GM19468 (cell line): Measurements from ENCODE around the gene CDKL5.

Experiments used
- ATAC-seq: cut with Tn5 transposase; IDR thresholded peaks from one replicate; pipeline ENCODE4 v1.9.1; 2021; ENCODE audit warnings: mild to moderate bottlenecking, moderate library complexity, moderate number of reproducible peaks; ENCODE audit not compliant: unreplicated experiment; ENCODE audit errors: extremely low read depth

CDKL5 gene

DNA sequence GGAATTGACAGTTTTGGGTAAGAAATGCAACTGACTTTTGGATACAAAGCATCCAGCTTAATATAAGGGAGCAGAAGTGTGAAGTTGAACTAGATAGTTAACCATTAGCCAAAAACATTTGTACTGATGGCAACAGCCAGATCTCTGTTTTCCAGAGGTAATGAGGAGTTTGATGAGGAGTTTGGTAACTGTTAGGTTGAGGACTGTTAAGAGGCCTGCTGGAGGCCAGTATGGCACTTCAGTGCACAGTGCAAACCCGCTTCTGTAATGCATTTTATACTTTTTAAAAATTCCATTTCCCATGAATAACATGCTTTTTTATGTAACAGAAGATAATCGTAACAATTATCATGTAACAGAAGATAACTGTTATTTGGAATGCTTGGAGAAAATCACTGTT is 30.0 kb downstream of the CDKL5 start:
- ATAC-seq, result no peak

DNA sequence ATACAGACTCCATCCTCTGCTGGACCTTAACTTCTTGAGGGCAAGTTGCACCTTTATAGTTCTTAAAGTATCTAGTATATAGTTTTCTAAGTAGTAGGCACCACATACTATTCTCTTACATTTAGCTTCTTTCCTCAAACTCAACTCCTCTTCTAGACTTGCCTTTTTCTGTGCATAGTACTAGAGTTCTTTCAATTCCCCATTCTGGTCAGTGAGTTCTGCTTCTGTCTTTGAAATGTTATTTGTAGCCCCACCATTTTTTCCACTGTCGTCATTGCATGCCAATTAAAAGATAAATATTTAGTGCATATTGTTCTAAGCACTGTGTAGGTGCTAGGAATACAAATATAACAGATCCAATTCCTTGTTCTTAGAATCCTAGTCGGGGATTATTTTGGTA is 31.6 kb downstream of the CDKL5 start:
- no peak for ATAC-seq

GRCh38 chrX:18461431-18461830 is 36.0 kb downstream of the CDKL5 start:
- ATAC-seq, result no peak

DNA sequence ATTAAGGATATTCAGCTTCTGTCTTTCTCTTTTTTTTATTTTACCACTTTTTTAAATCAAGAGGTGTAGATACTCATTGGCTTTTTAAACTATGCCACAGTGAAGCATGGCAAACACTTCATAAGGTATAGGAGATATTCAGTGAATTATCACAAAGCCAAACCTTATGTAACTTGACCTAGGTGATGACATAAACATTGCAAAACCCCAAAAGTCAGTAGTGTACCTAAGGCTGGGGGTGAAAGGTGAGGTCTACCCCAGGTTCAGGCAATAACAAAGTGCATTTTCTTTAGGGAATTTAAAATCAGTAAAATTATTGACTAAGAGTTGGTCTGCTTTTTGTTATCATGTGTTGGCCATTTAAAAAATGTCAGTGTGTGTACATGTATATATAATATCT is 39.1 kb downstream of the CDKL5 start:
- no peak for ATAC-seq

DNA sequence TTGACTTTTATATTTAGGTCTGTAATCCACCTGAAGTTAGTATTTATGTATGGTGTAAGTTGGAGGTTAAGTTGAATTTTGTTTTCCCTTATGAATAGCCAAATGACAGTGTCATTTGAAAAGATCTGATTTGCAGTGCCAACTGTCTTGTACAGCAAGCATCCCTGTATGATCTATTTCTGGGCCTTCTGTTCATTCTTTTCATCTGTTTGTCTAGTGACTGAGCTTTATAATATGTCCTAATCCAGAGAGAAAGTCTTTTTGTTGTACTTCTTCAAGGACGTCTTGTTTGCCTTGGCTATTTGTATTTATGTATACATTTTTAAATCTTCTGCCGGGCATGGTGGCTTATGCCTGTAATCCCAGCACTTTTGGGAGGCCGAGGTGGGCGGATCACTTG is 39.6 kb downstream of the CDKL5 start:
- no peak for ATAC-seq

GRCh38 chrX:18468599-18468998 is 43.2 kb downstream of the CDKL5 start:
- no peak for ATAC-seq

GRCh38 chrX:18471296-18471695 is 45.9 kb downstream of the CDKL5 start:
- no peak for ATAC-seq

DNA sequence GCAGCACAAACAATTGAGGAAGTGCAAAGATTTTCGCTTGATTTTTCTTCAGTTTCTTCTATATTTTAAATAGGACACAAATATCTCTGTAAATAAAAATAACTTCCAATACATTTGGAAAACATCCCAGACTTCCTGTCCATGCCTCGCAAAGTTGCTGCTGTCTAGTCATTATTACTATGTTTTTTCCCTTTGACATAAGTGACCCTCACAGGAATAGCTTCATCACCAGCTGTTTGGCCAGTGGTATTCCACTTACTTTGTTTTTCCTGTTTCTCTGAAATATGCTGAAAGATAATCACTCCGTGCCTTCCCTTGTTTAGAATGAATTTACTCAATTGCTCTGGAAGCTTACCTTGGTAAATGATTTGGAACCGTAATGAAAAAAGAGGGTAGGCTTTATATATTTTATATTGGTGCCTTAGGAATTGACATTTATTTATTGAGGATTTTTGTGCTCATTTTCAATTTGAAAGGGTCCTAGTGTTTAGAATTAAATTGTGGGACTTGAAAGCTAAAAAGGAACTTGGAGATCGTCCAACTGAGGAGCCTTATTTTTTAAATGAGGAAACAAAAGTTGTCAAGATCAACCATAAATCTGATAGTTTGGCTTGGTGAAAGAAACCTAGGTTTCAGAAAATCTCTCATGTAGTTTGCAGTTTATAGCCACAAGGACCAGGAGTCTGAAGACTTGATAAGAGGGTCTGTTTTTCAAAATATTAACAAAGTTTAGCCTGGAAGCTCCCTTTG is 65.6 kb downstream of the CDKL5 start:
- ATAC-seq, result no peak

- no peak for ATAC-seq
Observed at GRCh38 chrX:18491587-18492340, 66.4 kb downstream of the CDKL5 start.

- ATAC-seq, result no peak
Observed at GRCh38 chrX:18534949-18535348, 109.5 kb downstream of the CDKL5 start.

DNA sequence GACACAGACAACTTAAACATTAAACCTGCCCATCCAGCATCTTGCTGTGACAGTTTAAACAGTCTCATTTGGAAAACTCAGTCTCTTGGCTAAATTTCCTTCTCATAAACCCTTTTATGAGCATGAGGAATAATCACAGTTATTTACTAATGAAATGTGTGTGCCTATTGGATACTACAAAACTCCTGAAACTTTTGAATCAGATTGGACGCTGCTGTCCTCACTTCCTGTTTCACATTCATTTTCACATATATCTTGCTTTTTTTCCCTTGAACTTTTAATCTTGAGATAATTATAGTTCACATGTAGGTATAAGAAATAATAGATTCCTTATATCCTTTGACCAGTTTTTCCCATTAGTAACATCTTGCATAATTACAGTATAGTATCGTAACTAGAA is 111.7 kb downstream of the CDKL5 start:
- no peak for ATAC-seq

- ATAC-seq, result no peak
Observed at GRCh38 chrX:18537524-18537923, 112.1 kb downstream of the CDKL5 start.

DNA sequence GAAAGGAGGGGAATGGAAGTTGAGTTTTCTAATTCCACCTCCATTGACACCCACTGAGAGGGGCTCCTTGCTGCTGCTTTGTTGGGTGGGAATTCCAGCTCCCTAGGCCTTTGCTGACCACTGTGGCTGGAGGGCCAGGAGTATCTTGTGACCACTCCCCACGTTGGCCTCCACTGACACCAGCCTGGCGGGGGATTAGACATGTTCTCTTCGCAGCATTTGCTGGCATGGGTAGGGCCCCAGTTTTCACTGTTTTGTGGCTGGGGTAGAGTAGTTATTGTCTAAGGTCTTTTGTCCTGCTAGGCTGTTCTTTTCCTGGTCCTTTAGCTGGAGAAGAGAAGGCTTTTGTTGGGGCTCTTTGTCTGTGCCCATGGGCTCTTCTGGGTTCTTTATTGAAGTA is 116.7 kb downstream of the CDKL5 start:
- no peak for ATAC-seq

DNA sequence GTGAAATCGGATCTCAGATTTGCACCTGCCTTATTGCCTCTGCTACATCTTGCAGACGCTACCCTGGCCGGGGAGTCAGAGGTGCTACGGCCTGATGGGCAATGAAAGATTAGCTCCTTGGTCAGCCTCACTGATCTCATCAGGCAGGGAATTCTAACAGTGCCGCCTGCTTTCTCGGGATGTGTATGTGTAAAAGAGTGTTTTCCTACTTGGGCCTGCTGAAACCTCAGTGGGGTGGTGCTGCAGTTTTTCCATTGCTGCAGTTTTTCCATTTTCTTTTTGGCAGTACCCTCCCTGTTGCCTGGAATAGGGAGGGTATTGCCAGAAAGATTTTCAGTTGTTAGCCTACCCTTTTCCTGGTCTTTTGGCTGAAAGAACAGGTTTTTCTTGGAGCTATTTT is 117.5 kb downstream of the CDKL5 start:
- no peak for ATAC-seq

GRCh38 chrX:18543738-18544137 is 118.3 kb downstream of the CDKL5 start:
- ATAC-seq, result no peak

- ATAC-seq, result no peak
Observed at GRCh38 chrX:18545771-18546170, 120.4 kb downstream of the CDKL5 start.

GRCh38 chrX:18548996-18549395 is 123.6 kb downstream of the CDKL5 start:
- no peak for ATAC-seq

- no peak for ATAC-seq
Observed at GRCh38 chrX:18549643-18550042, 124.2 kb downstream of the CDKL5 start.

GRCh38 chrX:18557879-18558278 is 132.5 kb downstream of the CDKL5 start:
- no peak for ATAC-seq

DNA sequence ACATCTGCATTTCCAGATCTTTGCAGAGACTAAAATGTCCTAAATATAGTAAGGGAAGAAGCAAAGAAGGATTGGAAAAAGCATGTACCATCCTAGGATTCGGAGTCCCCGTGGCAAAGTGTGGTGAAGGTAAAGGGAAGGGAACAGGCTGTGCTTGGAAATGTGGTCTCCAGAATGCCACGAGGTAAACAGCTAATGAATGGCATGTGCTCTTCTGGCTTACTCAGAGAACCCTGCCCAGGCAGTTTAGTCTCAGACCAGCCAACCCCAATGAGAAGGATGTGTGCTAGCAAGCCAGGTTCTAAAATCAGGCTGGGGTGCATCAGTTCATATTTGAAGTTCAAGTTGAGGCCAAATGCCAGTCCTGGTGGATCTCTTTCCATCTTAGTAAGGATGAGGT is 133.4 kb downstream of the CDKL5 start:
- no peak for ATAC-seq

- no peak for ATAC-seq
Observed at GRCh38 chrX:18561020-18561419, 135.6 kb downstream of the CDKL5 start.

DNA sequence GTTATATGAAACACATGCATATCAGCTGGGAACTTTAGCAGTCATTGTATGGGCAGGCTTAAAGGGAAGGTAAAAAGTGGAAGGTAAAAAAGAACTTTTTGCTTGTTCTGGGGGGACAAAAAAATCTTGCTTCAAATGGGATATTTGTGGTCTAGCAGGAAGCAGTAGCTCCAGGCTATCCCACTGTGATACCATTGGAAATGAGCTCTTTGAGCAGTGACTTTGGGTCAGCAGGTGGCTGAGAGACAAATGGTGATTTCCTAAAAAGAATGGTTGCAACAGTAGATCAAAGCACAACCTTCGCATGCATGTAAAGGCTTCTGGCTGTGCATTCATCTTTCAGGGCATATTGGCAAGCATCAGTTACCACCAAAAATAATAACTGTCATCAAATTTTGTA is 140.3 kb downstream of the CDKL5 start:
- no peak for ATAC-seq
